ENCODE results near the gene MED10. TPM values are rescaled to one million over a fixed set of nuclear protein-coding genes. Genes with fewer than 3 reads are reported as not detected.

MED10 gene
- polyA plus RNA-seq, 1 of the 3 experiments (the other 2 are of a cell fraction), result 75.9 TPM

- DNase-seq, result no peak
- Histone ChIP-seq H4K20me1 (ENCODE audit: insufficient read depth) (no peaks in the 10 kb centered on the region), H3K4me2 (no peak overlapping the region), H3K79me2 (ENCODE audit: insufficient read depth) (no peaks in the 10 kb centered on the region), H3K9me3 (no peaks in the 10 kb centered on the region), H3K36me3 (replicated peaks in 1 of 2; ENCODE audit: control insufficient read depth in 1 of 2, insufficient read depth in 2 of 2, low read length in 1 of 2) (no peaks in the 10 kb centered on the region), H3F3A (replicated peaks; ENCODE audit: insufficient read depth) (no peaks in the 10 kb centered on the region), H2AFZ (ENCODE audit: low read depth) (no peak overlapping the region), H3K9ac (no peak overlapping the region), H3K27me3 (ENCODE audit: insufficient read depth) (no peaks in the 10 kb centered on the region), H3K4me1 (ENCODE audit: control insufficient read depth in 1 of 2, insufficient read depth in 2 of 2, low read depth in 1 of 2, low read length in 1 of 2) (no peaks in the 10 kb centered on the region), H3K9me2 (no peaks in the 10 kb centered on the region), H3K4me3 (ENCODE audit: low read depth in 2 of 2, low read length in 1 of 2) (no peak overlapping the region), H3K27ac (ENCODE audit: low read depth in 2 of 2, low read length in 1 of 2) (no peak overlapping the region)
- ChIA-PET POLR2A (no interaction called here), CTCF (no interaction called here)
- 34% methylated on average over 6 of the region's 6 CpGs for WGBS (ENCODE audit: low lambda C conversion rate)
- no peak for TF ChIP-seq TCF12 (IDR thresholded peaks at IDR 0.05)
- no peak for TF ChIP-seq MEF2A (IDR thresholded peaks at IDR 0.05; ENCODE audit: borderline replicate concordance, low read depth)
- no peak for TF ChIP-seq MAX (IDR thresholded peaks at IDR 0.05; ENCODE audit: low read depth)
- TF ChIP-seq FOXM1 (IDR thresholded peaks at IDR 0.05; ENCODE audit: low read depth), result no peak
- TF ChIP-seq CHD2 (IDR thresholded peaks at IDR 0.05; ENCODE audit: low read length, partially characterized antibody), result no peak
- no peak for TF ChIP-seq GABPA (IDR thresholded peaks at IDR 0.05; ENCODE audit: low read depth)
- no peak for TF ChIP-seq FOSL2 (IDR thresholded peaks at IDR 0.05; ENCODE audit: borderline replicate concordance, low read depth)
- TF ChIP-seq ZBTB33 (IDR thresholded peaks at IDR 0.05; ENCODE audit: borderline replicate concordance, low read depth), result no peak
- TF ChIP-seq TAF1 (IDR thresholded peaks at IDR 0.05; ENCODE audit: borderline replicate concordance, low read depth, low read length), result no peak
- no peak for TF ChIP-seq IRF3 (IDR thresholded peaks at IDR 0.05; ENCODE audit: low read depth, low read length)
- no peak for TF ChIP-seq RXRA (IDR thresholded peaks at IDR 0.05; ENCODE audit: borderline replicate concordance, low read depth)
- no peak for TF ChIP-seq EP300 (IDR thresholded peaks at IDR 0.05; ENCODE audit: borderline replicate concordance in 1 of 2, low read depth in 1 of 2, low read length in 1 of 2)
Measured at GRCh38 chr5:6407558-6408259, 29.4 kb upstream of the MED10 start.

GRCh38 chr5:6405591-6405990 lies 27.2 kb upstream of the MED10 start:
- Histone ChIP-seq H3F3A (replicated peaks; ENCODE audit: insufficient read depth) (no peaks in the 10 kb centered on the region), H3K27ac (ENCODE audit: low read depth in 2 of 2, low read length in 1 of 2) (no peak overlapping the region), H3K36me3 (replicated peaks in 1 of 2; ENCODE audit: control insufficient read depth in 1 of 2, insufficient read depth in 2 of 2, low read length in 1 of 2) (no peaks in the 10 kb centered on the region), H3K4me1 (ENCODE audit: control insufficient read depth in 1 of 2, insufficient read depth in 2 of 2, low read depth in 1 of 2, low read length in 1 of 2) (no peaks in the 10 kb centered on the region), H4K20me1 (ENCODE audit: insufficient read depth) (no peaks in the 10 kb centered on the region), H3K4me2 (no peak overlapping the region), H3K4me3 (ENCODE audit: low read depth in 2 of 2, low read length in 1 of 2) (no peak overlapping the region), H3K79me2 (ENCODE audit: insufficient read depth) (no peaks in the 10 kb centered on the region), H3K9ac (no peak overlapping the region), H3K27me3 (ENCODE audit: insufficient read depth) (no peaks in the 10 kb centered on the region), H3K9me3 (no peaks in the 10 kb centered on the region), H2AFZ (ENCODE audit: low read depth) (no peak overlapping the region), H3K9me2 (no peaks in the 10 kb centered on the region)
- TF ChIP-seq FOSL2 (IDR thresholded peaks at IDR 0.05; ENCODE audit: borderline replicate concordance, low read depth) (no peak), USF1 (IDR thresholded peaks at IDR 0.05; ENCODE audit: borderline replicate concordance, low read depth) (no peak)
- CTCF ChIA-PET, result no interaction called here
- WGBS (ENCODE audit: low lambda C conversion rate), result 63% methylated on average over 4 of the region's 4 CpGs
- DNase-seq, result no peak
- POLR2A ChIA-PET, result no interaction called here

Data from SK-N-SH (cell line).